GM12878 (cell line): ENCODE data around the gene UBP1. TPM values are rescaled to one million over a fixed set of nuclear protein-coding genes. Genes with fewer than 3 reads are reported as not detected.
"Not testable (repeated sequence)": the region's sequence is repeated elsewhere in the genome, so short reads cannot be mapped to it uniquely, and the experiment has no call there.

ENCODE experiments used
- ATAC-seq: fragments of 200-7000 bp; cut with Tn5 transposase; 3 replicates; pipeline ENCODE4 v1.9.1; 2020; ENCODE audit warnings: mild to moderate bottlenecking, moderate library complexity
- BruUV-seq: library from RNA; stranded (reverse); fragments of 400-500 nt; replicated peaks from 2 replicates; lab custom pipeline; 2021; lab: Mats Ljungman, UMichigan
- CTCF ChIA-PET: fragments of 300-600 bp; sonication (Branson Sonifier 250); formaldehyde crosslinking; extraction: SDS; loops from one replicate; lab custom pipeline; 2021; ENCODE audit warnings: inconsistent platforms; lab: Yijun Ruan, JAX
- POLR2A ChIA-PET: fragments of 350-600 bp; formaldehyde crosslinking; extraction: SDS; loops from one replicate; lab custom pipeline; 2021; ENCODE audit warnings: inconsistent platforms; lab: Charles Lee
- RAD21 ChIA-PET: fragments of 300-600 bp; sonication (Branson Sonifier 250); formaldehyde crosslinking; loops from one replicate; lab custom pipeline; 2023; ENCODE audit warnings: antibody characterized with exemption; ENCODE audit not compliant: unreplicated experiment; lab: Charles Lee
- SMC1A ChIA-PET: fragments of 300-600 bp; sonication (Branson Sonifier 250); formaldehyde crosslinking; loops from one replicate; lab custom pipeline; 2023; ENCODE audit not compliant: unreplicated experiment, uncharacterized antibody; lab: Charles Lee
- DNase-seq: peaks from one replicate; pipeline ENCODE4 v3.0.0-alpha.2; 2011; ENCODE audit warnings: low read depth, low spot score
- FAIRE-seq: peaks from 3 replicates; lab custom pipeline; 2011; peaks lifted over from hg19 to GRCh38; lab: Jason Lieb, UNC
- H2AFZ ChIP-seq: 2 replicates; pipeline ENCODE4 v1.6.0; 2011; ENCODE audit warnings: low read depth, low read length, control low read depth; ENCODE audit not compliant: control insufficient read depth
- H3K27ac ChIP-seq: 2 replicates; pipeline ENCODE4 v1.5.1; 2011; ENCODE audit warnings: control low read depth; ENCODE audit not compliant: control insufficient read depth, insufficient read depth
- H3K27me3 ChIP-seq, 2 experiments: replicated peaks in 1 of 2; 2 replicates each; pipeline versions ENCODE4 v1.6.0 to v1.6.1; 2011; ENCODE audit warnings: low read length in 1 of 2; ENCODE audit not compliant: control insufficient read depth in 2 of 2, insufficient read depth in 2 of 2
- H3K36me3 ChIP-seq, 2 experiments: 2 replicates each; pipeline ENCODE4 v1.5.1; 2011; ENCODE audit warnings: low read length in 1 of 2; ENCODE audit not compliant: control insufficient read depth in 2 of 2, insufficient read depth in 2 of 2
- H3K4me1 ChIP-seq: 2 replicates; pipeline ENCODE4 v1.6.1; 2011; ENCODE audit warnings: mild to moderate bottlenecking, low read length, moderate library complexity, mixed read lengths; ENCODE audit not compliant: control insufficient read depth, insufficient read depth
- H3K4me2 ChIP-seq: 2 replicates; pipeline ENCODE4 v1.6.0; 2011; ENCODE audit warnings: control low read depth; ENCODE audit not compliant: control insufficient read depth, insufficient read depth
- H3K4me3 ChIP-seq: fragments of 200-600 bp; sonication (generic); 2 replicates; pipeline ENCODE4 v1.5.1; 2016
- H3K79me2 ChIP-seq: 2 replicates; pipeline ENCODE4 v1.6.0; 2011; ENCODE audit warnings: low read length; ENCODE audit not compliant: control insufficient read depth, insufficient read depth
- H3K9ac ChIP-seq: 2 replicates; pipeline ENCODE4 v1.8.0; 2011; ENCODE audit warnings: low read length, control low read depth, mixed read lengths; ENCODE audit not compliant: control insufficient read depth, insufficient read depth
- H3K9me3 ChIP-seq: replicated peaks from 3 replicates; pipeline ENCODE4 v1.5.1; 2011; ENCODE audit warnings: mild to moderate bottlenecking, low read length; ENCODE audit not compliant: control insufficient read depth, insufficient read depth
- H4K20me1 ChIP-seq: 2 replicates; pipeline ENCODE4 v1.6.0; 2011; ENCODE audit not compliant: control insufficient read depth, insufficient read depth
- BCL11A ChIP-seq: IDR thresholded peaks from 2 replicates; pipeline ENCODE4 v1.6.1; 2011; ENCODE audit warnings: low read depth, low read length
- GABPA ChIP-seq: IDR thresholded peaks from 2 replicates; pipeline ENCODE4 v1.6.1; 2014; ENCODE audit warnings: antibody characterized with exemption, low read depth, mild to moderate bottlenecking, inconsistent platforms
- NFYB ChIP-seq: IDR thresholded peaks from 2 replicates; pipeline ENCODE4 v1.6.1; 2011; ENCODE audit warnings: low read depth, mild to moderate bottlenecking, low read length, improper control_type of control experiment, moderate library complexity; ENCODE audit not compliant: insufficient read depth
- TAF1 ChIP-seq: IDR thresholded peaks from 2 replicates; pipeline ENCODE4 v1.6.1; 2011; ENCODE audit warnings: mild to moderate bottlenecking, low read depth, low read length, borderline replicate concordance
- TCF7 ChIP-seq: IDR thresholded peaks from 2 replicates; pipeline ENCODE4 v1.6.1; 2014; ENCODE audit warnings: antibody characterized with exemption, borderline replicate concordance
- ZBED1 ChIP-seq: IDR thresholded peaks from 2 replicates; pipeline ENCODE4 v1.6.1; 2016; ENCODE audit warnings: borderline replicate concordance
- ZZZ3 ChIP-seq: IDR thresholded peaks from 2 replicates; pipeline ENCODE4 v1.6.1; 2011; ENCODE audit warnings: low read depth; ENCODE audit not compliant: control insufficient read depth, insufficient read length
- WGBS: methylation state at CpG from one replicate; pipeline ENCODE4 v1.1.6; 2016; ENCODE audit warnings: low lambda C conversion rate; ENCODE audit not compliant: insufficient replicate concordance, insufficient coverage; ENCODE audit errors: missing lambda C conversion rate; 5-methylcytosine and 5-hydroxymethylcytosine counted together
- in situ Hi-C: fragments of 300-500 bp; cut with MboI; formaldehyde crosslinking; loops from 9 replicates; pipeline ENCODE4 v1.14.3; 2018; ENCODE audit warnings: mixed read lengths
- intact Hi-C: fragments of 100-400 bp; cut with micrococcal nuclease; formaldehyde crosslinking; loops from one replicate; pipeline ENCODE4 v1.14.2; 2022; ENCODE audit not compliant: unreplicated experiment
- polyA plus RNA-seq, 11 experiments: library from polyadenylated mRNA; depleted of rRNA in 4 of 11; unstranded in 6 of 11; stranded (reverse) in 5 of 11; fragments of >200 nt; fragmentation: Nextera tagmentation in 4 of 11; fragmentation: Illumina TruSeq in 1 of 11; extraction: Ambion mirVana in 4 of 11; extraction: Trizol in 1 of 11; gene quantifications; 1 replicate in 1 of 11; 2 replicates in 10 of 11; pipeline versions ENCODE4 v1.2.1 to v1.2.3, GENCODE V29; 2011 to 2016; ENCODE audit warnings: inconsistent platforms in 2 of 11, missing spikeins in 2 of 11, low read depth in 1 of 11
- total RNA-seq, 4 experiments: library from RNA; depleted of rRNA in 3 of 4; stranded (reverse); fragments of >200 nt in 3 of 4; fragmentation: Illumina TruSeq in 1 of 4; extraction: Trizol in 1 of 4; gene quantifications; 2 replicates each; pipeline versions ENCODE4 v1.2.1 to v1.2.3, GENCODE V29; 2013 to 2021

Gene UBP1
- total and polyA plus RNA-seq, 10 of the 15 experiments (the other 5 are each of a cell fraction or from before 2014, with no cell fraction given), result 9.3 to 93.6 (median 52.4) TPM

DNA sequence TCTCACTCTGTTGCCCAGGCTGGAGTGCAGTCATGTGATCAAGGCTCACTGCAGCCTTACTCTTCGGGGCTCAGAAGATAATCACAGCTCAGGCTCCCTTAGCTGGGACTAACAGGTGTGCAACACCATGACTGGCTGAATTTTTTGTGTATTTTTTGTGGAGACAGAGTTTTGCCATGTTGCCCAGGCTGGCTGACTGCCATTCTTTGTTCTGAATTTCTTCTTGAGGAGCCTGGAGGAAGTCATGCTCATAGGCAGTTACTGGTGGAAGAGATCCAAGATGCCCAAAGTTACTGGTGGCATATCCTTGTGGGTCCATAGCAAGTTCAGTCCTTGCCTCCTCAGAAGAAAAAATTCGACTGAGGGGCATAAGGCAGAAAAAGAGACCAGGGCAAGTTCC, 16.6 kb upstream of the UBP1 start:
- Histone ChIP-seq H3K4me3 (no peak overlapping the region), H3K9ac (no peak overlapping the region), H3K27ac (no peak overlapping the region), H3K4me1 (no peaks in the 10 kb centered on the region), H2AFZ (no peak overlapping the region), H3K27me3 (no peaks in the 10 kb centered on the region), H3K36me3 (no peaks in the 10 kb centered on the region), H4K20me1 (no peaks in the 10 kb centered on the region), H3K79me2 (no peaks in the 10 kb centered on the region), H3K4me2 (no peak overlapping the region), H3K9me3 (no peaks in the 10 kb centered on the region; the same call in 2 of the 3 replicates)
- BruUV-seq, result no TSS peak
- CTCF ChIA-PET, result no interaction called here
- in situ Hi-C loops, result no loop called here
- POLR2A ChIA-PET, result no interaction called here
- RAD21 ChIA-PET, result no interaction called here
- no peak for TF ChIP-seq NFYB
- TF ChIP-seq TCF7, result no peak
- SMC1A ChIA-PET, result interaction anchor here (0.6 kb wide), 1 partner anchor 272 kb away, joined by 3 read pairs; no protein-coding TSS in a partner anchor
- DNase-seq (no peak), ATAC-seq (no peak), FAIRE-seq (no peak)
- WGBS, result 23% methylated on average over 2 of the region's 2 CpGs
- intact Hi-C loops, result no loop called here

DNA sequence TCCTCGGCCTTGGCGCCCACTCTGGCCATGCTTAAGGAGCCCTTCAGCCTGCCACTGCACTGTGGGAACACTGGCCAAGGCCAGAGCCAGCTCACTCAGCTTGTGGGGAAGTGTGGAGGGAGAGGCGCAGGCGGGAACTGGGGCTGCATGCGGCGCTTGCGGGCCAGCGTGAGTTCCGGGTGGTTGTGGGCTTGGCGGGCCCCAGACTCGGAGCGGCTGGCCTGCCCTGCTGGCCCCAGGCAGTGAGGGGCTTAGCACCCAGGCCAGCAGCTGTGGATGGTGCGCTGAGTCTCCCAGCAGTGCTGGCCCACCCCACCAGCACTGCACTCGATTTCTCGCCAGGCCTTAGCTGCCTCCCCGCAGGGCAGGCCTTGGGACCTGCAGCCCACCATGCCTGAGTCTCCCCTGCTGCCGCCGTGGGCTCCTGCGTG, 13.1 kb upstream of the UBP1 start:
- H3K27ac ChIP-seq, result no peak overlapping the region
- no peak overlapping the region for H3K4me2 ChIP-seq
- no peaks in the 10 kb centered on the region for H3K4me1 ChIP-seq
- H3K9me3 ChIP-seq, result no peaks in the 10 kb centered on the region; the same call in 2 of the 3 replicates
- H3K4me3 ChIP-seq, result no peak overlapping the region
- RAD21 ChIA-PET, result no interaction called here
- no peaks in the 10 kb centered on the region for H4K20me1 ChIP-seq
- no peaks in the 10 kb centered on the region for H3K27me3 ChIP-seq
- FAIRE-seq, result no peak
- BruUV-seq, result no TSS peak
- 89% methylated on average over 17 of the region's 19 CpGs for WGBS
- H3K36me3 ChIP-seq, result no peaks in the 10 kb centered on the region
- H3K79me2 ChIP-seq, result no peaks in the 10 kb centered on the region
- TF ChIP-seq ZBED1 (no peak), ZZZ3 (no peak), BCL11A (no peak), GABPA (no peak), TAF1 (no peak)
- no peak overlapping the region for H2AFZ ChIP-seq
- SMC1A ChIA-PET, result interaction anchor here (1.1 to 1.2 kb wide), 2 partner anchors 9 kb away, joined by 3 read pairs; no protein-coding TSS in a partner anchor
- intact Hi-C loops, result no loop called here
- H3K9ac ChIP-seq, result no peak overlapping the region
- in situ Hi-C loops, result no loop called here
- ATAC-seq, result no peak
- POLR2A ChIA-PET, result no interaction called here
- CTCF ChIA-PET, result no interaction called here
- DNase-seq, result no peak

DNA sequence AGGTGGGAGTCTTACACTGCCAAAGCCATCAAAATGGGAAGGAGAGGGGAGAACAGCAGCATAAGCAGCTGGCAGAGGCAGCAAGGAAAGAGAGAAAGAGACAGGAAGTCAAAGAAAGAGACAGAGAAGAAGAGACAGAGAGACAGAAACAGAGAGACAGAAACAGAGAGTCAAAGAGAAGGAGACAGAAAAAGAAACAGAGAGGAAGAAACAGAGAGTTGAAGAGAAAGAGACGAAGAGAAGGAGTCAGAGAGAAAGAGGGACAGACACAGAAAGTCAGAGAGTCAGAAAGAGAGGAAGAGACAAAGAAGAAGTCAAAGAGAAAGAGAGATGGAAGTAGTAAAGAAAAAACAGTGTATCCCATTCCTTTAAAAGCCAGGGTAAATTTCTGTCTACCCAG, 11.8 kb upstream of the UBP1 start:
- SMC1A ChIA-PET, DNase-seq, H3K27ac ChIP-seq, H3K9ac ChIP-seq, FAIRE-seq, RAD21 ChIA-PET, H3K36me3 ChIP-seq, BruUV-seq, H2AFZ ChIP-seq, H4K20me1 ChIP-seq, intact Hi-C loops, H3K27me3 ChIP-seq, H3K79me2 ChIP-seq, H3K9me3 ChIP-seq, H3K4me2 ChIP-seq, H3K4me1 ChIP-seq, CTCF ChIA-PET, in situ Hi-C loops, H3K4me3 ChIP-seq, POLR2A ChIA-PET, ATAC-seq: not testable (repeated sequence)
- no CpG with 5 or more reads among the region's 1 CpG for WGBS
